ENCODE measurements around the gene ATP1A4.
A peak's percentile ranks its signal among the peaks of the same experiment; 100 is the strongest.
"Not testable (repeated sequence)": the region's sequence is repeated elsewhere in the genome, so short reads cannot be mapped to it uniquely, and the experiment has no call there.

The ATP1A4 gene

GRCh38 chr1:160151303-160151702, at the start of gene ATP1A4:
ATP1A4 (plus strand) TSS chr1:160151603; CDS start chr1:160152041, 438 bp downstream.
- DNase-seq (ENCODE audit: low read depth in 2 of 2), result no peak

DNA sequence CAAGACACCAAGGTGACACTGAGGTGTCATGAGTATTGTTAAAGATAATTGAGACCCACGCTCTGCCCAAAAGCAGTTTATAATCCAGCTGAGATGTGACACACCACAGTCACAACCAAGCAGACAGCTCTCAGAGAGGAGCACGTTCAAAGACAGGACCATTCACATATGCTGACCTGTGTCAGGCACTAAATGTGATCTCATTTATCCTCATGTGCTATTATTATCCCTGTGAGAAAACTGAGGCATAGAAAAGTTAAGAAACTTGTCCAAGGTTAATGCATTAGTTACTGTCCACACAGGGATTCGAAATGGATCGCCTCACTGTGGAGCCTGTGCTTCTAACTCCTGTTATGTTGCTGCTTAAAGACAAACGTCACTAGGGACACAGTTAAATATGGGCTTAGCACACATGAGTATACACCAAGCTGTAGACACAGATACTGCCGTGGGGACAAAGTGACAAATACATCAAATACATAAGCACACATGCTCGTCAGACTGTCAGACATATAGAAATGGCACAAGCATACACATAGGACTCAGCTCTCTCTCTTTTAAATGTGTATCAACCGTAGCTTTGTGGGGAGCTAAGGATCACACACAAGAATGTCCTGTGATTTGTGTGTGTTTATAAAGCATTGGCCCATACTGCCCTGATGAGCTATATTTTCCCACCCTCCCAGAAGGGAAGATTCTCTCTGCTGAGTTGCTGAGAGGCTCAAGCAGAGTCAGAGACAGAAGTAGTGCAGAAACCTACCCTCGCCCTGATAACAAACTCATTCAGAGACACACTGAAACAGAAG, 49.5 kb upstream of the ATP1A4 start:
- no peak for DNase-seq (ENCODE audit: low read depth in 2 of 2)

DNA sequence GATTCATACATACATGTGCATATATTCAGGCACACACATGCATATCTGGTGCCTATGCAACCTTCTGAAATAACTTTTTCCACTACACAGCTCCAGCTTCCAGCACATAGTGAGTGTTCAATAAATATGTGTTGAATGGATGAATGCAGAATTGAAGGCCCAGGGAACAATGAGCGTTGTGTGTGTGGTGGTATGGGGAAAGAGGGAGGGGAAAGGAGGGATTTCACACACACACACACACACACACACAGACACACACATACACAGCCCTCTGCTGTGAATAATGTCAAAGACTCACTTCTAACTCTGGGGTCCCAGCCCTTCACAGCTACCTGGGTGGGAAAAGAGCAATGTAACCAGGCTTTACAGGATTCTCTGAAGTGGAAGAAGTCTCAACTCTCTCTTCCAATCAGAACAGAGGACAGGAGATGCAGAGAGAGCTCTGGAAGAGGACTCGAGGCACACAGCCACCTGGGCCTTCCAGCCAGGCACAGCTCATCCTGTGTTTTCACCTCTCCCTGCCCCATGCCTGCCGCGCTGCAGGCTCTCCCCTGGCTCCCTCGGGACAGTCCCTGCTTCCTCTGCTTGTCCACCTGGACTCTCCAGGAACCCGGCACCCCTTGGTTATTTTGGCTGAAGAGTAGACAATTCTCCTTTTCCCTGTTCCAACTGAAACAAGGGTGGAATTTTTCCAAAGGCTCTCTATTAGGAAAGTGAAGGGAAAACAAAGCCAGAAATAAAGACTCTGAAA, 47.6 kb upstream of the ATP1A4 start:
- DNase-seq (ENCODE audit: low read depth in 2 of 2), result no peak

DNA sequence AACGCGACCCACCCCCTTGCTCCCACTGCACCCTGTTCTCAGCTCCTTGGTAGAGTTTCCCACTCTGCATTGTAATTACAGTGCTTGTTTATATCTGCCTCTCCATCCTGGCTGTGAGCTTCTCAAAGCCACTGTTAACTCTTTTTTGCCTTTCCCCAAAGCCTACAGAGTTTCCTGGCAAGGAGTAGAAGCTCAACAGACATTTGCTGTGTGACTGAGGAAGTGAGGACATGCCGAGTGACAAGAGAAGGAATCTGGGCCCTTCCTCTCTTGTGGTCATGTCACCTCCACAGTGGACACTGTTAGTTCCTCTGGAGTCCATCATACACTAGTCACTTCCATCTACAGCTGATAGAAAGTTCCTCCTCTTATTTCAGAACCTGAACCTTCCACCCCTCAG, 46.9 kb upstream of the ATP1A4 start:
- no peak for DNase-seq (ENCODE audit: low read depth in 2 of 2)

DNA sequence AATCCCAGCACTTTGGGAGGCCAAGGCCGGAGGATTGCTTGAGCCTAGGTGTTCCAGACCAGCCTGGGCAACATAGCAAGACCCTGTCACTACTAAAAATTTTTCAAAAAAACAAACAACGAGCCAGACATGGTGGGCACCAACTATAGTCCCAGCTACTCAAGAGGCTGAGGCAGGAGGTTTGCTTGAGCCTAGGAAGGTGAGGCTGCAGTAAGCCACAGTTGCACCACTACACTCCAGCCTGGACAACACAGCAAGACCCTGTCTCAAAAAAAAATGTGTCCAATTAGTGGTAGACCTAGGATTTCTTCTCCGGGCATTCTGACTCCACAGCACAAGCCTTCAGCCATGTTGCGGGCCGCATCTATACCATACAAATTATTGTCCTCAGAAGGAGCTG, 46.2 kb upstream of the ATP1A4 start:
- DNase-seq (ENCODE audit: low read depth in 2 of 2), result no peak

GRCh38 chr1:160107512-160107911, 43.9 kb upstream of the ATP1A4 start:
- DNase-seq (ENCODE audit: low read depth in 2 of 2), result no peak

- DNase-seq (ENCODE audit: low read depth in 2 of 2), result peak in 1 of 2 donors; percentile 25
These were observed 42.3 kb upstream of the ATP1A4 start for GRCh38 chr1:160108888-160109662.

- DNase-seq (ENCODE audit: low read depth in 2 of 2), result no peak
These were observed 41.7 kb upstream of the ATP1A4 start for GRCh38 chr1:160109686-160110085.

DNA sequence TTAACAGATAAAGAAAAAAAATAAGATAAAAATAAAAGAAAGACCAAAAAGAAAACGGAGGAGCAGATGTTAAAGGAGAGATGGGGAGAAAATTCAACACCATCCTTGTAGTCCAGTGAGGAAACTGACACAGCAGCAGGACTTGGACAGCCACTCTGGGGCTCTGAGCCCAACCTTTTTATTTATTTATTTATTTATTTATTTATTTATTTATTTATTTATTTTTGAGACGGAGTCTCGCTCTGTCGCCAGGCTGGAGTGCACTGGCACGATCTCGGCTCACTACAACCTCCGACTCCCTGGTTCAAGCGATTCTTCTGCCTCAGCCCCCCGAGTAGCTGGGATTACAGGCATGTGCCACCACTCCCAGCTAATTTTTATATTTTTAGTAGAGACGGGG, 39.9 kb upstream of the ATP1A4 start:
- not testable (repeated sequence) for DNase-seq (ENCODE audit: low read depth in 2 of 2)

DNA sequence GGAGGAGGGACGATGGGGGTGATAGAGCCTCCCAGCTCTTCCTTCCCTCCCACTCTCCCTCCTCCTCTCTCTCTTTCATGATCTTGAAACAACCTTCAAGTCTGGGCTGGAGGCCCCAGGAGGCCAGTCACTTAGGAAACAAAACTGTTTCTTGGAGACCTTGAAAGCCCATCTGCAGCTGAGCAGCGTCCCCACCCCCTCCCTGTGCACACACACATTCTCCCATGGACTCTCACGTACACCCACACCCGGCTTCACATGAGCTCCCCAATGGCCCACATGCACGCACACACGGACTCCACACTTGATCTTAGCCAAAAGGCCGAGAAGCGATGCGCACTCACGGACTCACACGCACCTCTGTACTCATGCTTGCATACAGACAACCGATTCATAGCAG, 39.0 kb upstream of the ATP1A4 start:
- no peak for DNase-seq (ENCODE audit: low read depth in 2 of 2)

DNA sequence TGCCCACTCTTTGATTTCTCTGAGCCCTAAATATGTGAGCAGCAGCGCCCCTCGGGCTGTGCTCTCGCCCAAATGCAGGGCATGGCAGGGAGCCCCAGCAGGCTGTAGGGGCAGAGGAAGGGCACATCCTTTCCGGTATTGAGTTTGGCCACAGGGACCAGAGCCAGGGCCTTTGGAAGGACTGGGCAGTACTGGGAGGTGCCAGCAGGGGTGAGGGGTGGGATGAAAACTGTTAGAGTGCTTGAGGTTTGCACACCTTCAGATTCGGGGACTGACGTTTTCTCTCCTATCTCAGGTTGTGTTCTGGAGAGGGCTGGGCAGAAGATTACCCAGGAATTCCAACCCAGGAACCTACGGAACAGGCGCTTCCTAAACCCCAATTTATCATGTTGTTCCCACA, 38.0 kb upstream of the ATP1A4 start:
- DNase-seq (ENCODE audit: low read depth in 2 of 2), result no peak

- no peak for DNase-seq (ENCODE audit: low read depth in 2 of 2)
These were observed 37.3 kb upstream of the ATP1A4 start for GRCh38 chr1:160114085-160114484.

GRCh38 chr1:160115545-160116282, 35.7 kb upstream of the ATP1A4 start, which contains the start of gene ATP1A2:
ATP1A2 (plus strand) TSS chr1:160115759; CDS start chr1:160115862, 103 bp downstream.
- no peak for DNase-seq (ENCODE audit: low read depth in 2 of 2)

- no peak for DNase-seq (ENCODE audit: low read depth in 2 of 2)
These were observed 34.9 kb upstream of the ATP1A4 start for GRCh38 chr1:160116283-160117147.

GRCh38 chr1:160117300-160117699, 34.1 kb upstream of the ATP1A4 start:
- no peak for DNase-seq (ENCODE audit: low read depth in 2 of 2)

- no peak for DNase-seq (ENCODE audit: low read depth in 2 of 2)
These were observed 33.7 kb upstream of the ATP1A4 start for GRCh38 chr1:160117709-160118183.

DNA sequence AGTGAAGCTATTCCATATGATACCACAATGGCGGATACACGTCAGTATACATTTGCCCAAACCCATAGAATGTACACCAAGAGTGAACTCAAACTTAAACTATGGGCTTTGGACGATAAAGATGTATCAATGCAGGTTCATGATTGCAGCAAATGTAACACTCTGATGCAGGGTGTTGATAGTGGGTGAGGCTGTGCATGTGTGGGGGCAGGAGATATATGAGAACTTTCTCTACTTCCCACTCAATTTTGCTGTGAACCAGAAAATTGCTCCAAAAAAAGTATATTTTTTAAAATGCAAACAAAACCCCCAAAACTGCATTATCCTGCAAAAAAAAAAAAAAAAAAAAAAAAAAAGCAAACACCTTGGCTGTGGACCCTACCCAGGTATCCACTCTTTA, 32.5 kb upstream of the ATP1A4 start:
- DNase-seq (ENCODE audit: low read depth in 2 of 2), result no peak

DNA sequence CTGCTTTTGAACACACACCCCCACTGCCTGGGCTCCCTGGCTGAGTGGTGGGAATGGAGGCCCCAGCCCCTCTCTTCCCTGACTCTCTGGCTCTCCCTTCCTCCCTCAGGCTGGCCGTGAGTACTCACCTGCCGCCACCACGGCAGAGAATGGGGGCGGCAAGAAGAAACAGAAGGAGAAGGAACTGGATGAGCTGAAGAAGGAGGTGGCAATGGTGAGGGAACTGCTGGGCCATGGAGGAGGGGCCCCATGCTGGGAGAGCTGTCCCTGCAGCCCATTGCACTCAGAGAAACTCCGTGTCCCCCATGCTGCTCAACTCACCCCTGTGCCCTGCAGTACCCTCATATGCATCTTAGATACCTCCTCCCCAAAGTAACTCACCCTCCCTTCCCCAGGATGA, 30.6 kb upstream of the ATP1A4 start:
- no peak for DNase-seq (ENCODE audit: low read depth in 2 of 2)

DNA sequence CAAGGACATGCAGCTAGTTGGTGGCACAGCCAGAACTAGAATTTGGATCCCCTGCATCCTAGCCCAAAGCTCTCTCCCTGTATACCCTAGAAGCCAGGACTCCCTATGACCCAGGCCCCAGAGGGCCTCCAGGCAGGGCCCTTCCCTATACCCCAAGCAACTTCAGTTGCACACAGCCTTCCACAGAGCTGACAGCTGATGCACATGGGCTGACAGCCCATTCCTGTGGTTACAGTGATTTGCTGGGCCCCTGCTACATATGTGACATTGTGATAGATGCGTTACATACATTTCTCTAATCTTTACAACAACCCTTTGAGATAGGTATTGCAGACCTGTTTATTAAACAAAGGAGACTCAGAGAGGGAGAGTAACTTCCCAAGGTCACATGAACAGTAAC, 30.0 kb upstream of the ATP1A4 start:
- no peak for DNase-seq (ENCODE audit: low read depth in 2 of 2)

DNA sequence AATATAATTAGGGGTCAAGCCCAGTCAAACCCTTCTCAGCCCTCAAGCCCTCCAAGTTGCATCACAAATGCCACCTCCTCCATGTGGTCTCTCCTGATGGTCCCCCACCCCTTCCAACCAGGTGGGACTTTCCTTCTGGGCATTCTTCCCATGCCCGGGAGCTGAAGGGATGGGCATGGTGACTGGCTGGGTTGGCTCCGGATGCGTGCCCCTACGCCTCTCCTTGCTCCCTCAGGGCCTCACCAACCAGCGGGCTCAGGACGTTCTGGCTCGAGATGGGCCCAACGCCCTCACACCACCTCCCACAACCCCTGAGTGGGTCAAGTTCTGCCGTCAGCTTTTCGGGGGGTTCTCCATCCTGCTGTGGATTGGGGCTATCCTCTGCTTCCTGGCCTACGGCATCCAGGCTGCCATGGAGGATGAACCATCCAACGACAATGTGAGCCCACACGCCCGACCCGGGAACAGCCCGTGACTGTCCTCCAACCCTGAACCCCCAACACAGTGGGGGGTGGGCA, 28.4 kb upstream of the ATP1A4 start:
- no peak for DNase-seq (ENCODE audit: low read depth in 2 of 2)

Data from stimulated activated CD4-positive, alpha-beta T cell treated with anti-CD3 and anti-CD28 coated beads, Interleukin-15, amount 100 ng/mL, for 48 hours (primary cell).